ENCODE measurements around the gene PPAT.
"Not testable (repeated sequence)": the region's sequence is repeated elsewhere in the genome, so short reads cannot be mapped to it uniquely, and the experiment has no call there.

PPAT gene

GRCh38 chr4:56460085-56460484 is 24.7 kb upstream of the PPAT start:
- Histone ChIP-seq H3K4me3 (no peak overlapping the region), H3K9me3 (no peaks in the 10 kb centered on the region), H3K36me3 (replicated peaks) (peaks cover 75% of the 10 kb centered on the region), H3K4me1 (peaks cover 13% of the 10 kb centered on the region), H3K27me3 (ENCODE audit: low read depth) (no peaks in the 10 kb centered on the region)
- in situ Hi-C loops (cut with MboI; ENCODE audit: low sequenced_read_pairs) = no loop called here
- no peak for DNase-seq (ENCODE audit: low spot score in 2 of 2)

GRCh38 chr4:56450342-56450741 is 14.9 kb upstream of the PPAT start:
- H3K36me3 ChIP-seq (replicated peaks) = peaks cover 93% of the 10 kb centered on the region
- no peaks in the 10 kb centered on the region for H3K27me3 ChIP-seq (ENCODE audit: low read depth)
- DNase-seq (ENCODE audit: low spot score in 2 of 2) = no peak
- no peaks in the 10 kb centered on the region for H3K4me1 ChIP-seq
- no peak overlapping the region for H3K4me3 ChIP-seq
- in situ Hi-C loops (cut with MboI; ENCODE audit: low sequenced_read_pairs) = no loop called here
- no peaks in the 10 kb centered on the region for H3K9me3 ChIP-seq

- DNase-seq (ENCODE audit: low spot score in 2 of 2); in situ Hi-C loops (cut with MboI; ENCODE audit: low sequenced_read_pairs): not testable (repeated sequence)
- H3K36me3 ChIP-seq (replicated peaks) = peaks cover 91% of the 10 kb centered on the region
Measured at GRCh38 chr4:56449475-56449874, 14.1 kb upstream of the PPAT start.

GRCh38 chr4:56448301-56448700 is 12.9 kb upstream of the PPAT start:
- H3K36me3 ChIP-seq (replicated peaks) = peaks cover 91% of the 10 kb centered on the region

More at GRCh38 chr4:56449475-56449874, 14.1 kb upstream of the PPAT start:
- not testable (repeated sequence) for H3K9me3 ChIP-seq; H3K4me3 ChIP-seq; H3K4me1 ChIP-seq; H3K27me3 ChIP-seq (ENCODE audit: low read depth)

DNA sequence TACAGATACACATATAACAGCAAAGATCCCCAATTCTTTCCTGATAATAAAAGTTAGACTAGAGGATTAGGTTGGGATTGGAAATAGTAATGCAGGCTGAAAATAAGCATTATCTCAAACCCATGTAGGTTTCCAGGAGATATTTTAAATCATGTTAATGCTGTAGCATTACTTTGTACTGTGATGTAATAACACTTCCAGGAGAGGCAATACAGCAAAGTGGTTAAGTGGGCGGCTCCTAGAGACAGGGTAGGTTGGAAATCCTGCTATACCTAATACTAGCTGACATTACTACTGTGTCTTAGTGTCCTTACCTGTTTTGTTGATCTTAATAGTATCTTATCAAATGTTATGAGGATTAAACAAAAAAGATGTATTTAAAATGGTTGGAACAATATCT is 10.3 kb upstream of the PPAT start:
- Histone ChIP-seq H3K36me3 (replicated peaks) (peaks cover 88% of the 10 kb centered on the region), H3K9me3 (no peaks in the 10 kb centered on the region), H3K4me1 (peaks cover 14% of the 10 kb centered on the region), H3K4me3 (no peak overlapping the region), H3K27me3 (ENCODE audit: low read depth) (no peaks in the 10 kb centered on the region)
- DNase-seq (ENCODE audit: low spot score in 2 of 2) = no peak
- in situ Hi-C loops (cut with MboI; ENCODE audit: low sequenced_read_pairs) = no loop called here

More at GRCh38 chr4:56448301-56448700, 12.9 kb upstream of the PPAT start:
- H3K9me3 ChIP-seq = no peaks in the 10 kb centered on the region
- no peaks in the 10 kb centered on the region for H3K27me3 ChIP-seq (ENCODE audit: low read depth)
- in situ Hi-C loops (cut with MboI; ENCODE audit: low sequenced_read_pairs) = no loop called here
- no peaks in the 10 kb centered on the region for H3K4me1 ChIP-seq
- H3K4me3 ChIP-seq = no peak overlapping the region
- DNase-seq (ENCODE audit: low spot score in 2 of 2) = no peak

DNA sequence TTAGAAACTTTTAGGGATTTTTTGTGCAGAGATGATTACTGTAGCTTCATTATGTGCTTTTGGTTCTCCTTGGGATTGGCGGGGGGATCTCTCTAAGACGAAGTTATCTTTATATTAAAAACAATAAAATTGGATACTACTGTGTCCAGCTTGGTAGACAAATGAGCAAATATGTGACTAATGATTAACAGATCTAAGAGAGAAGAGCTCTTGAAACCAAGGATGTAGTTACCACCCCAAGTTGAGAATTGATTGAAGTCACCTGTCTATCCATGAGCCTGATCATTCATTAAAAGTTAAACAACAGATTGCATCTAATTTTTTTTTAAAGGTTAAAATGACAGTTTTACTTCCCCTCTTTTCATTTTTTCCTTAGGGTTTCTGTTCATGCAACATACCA is 9.3 kb upstream of the PPAT start:
- DNase-seq (ENCODE audit: low spot score in 2 of 2) = no peak
- Histone ChIP-seq H3K9me3 (no peaks in the 10 kb centered on the region), H3K4me1 (peaks cover 22% of the 10 kb centered on the region), H3K27me3 (ENCODE audit: low read depth) (no peaks in the 10 kb centered on the region), H3K36me3 (replicated peaks) (peaks cover 82% of the 10 kb centered on the region), H3K4me3 (no peak overlapping the region)
- in situ Hi-C loops (cut with MboI; ENCODE audit: low sequenced_read_pairs) = no loop called here

DNA sequence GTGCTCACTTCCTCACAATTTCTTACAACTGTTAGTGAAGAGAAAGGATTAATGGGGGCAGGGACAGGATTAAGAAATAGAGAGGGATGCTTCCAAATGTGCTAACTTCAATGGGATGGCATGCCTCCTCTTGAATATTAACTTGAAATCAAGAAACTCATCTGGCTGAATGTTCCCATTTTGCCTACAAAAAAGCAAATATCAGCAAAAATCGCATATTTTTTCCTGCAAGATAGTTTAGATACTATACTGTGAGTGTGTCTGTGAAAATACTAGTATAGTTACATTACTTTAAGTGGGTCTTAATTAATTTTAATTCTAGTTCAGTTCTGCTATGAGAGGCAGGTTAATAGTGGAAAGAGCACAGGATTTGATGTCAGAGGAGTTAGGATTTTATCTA is 5.6 kb upstream of the PPAT start:
- Histone ChIP-seq H3K27me3 (ENCODE audit: low read depth) (no peaks in the 10 kb centered on the region), H3K4me3 (no peak overlapping the region), H3K9me3 (no peaks in the 10 kb centered on the region), H3K4me1 (peaks cover 31% of the 10 kb centered on the region), H3K36me3 (replicated peaks) (peaks cover 54% of the 10 kb centered on the region)
- in situ Hi-C loops (cut with MboI; ENCODE audit: low sequenced_read_pairs) = no loop called here
- no peak for DNase-seq (ENCODE audit: low spot score in 2 of 2)

GRCh38 chr4:56438766-56439165 is 3.4 kb upstream of the PPAT start:
- H3K9me3 ChIP-seq = no peaks in the 10 kb centered on the region
- H3K4me3 ChIP-seq = peak overlapping the region; percentile 5; the same call in 1 of the 2 replicates
- peaks cover 31% of the 10 kb centered on the region for H3K4me1 ChIP-seq
- H3K36me3 ChIP-seq (replicated peaks) = peaks cover 36% of the 10 kb centered on the region
- no peaks in the 10 kb centered on the region for H3K27me3 ChIP-seq (ENCODE audit: low read depth)
- in situ Hi-C loops (cut with MboI; ENCODE audit: low sequenced_read_pairs) = no loop called here
- DNase-seq (ENCODE audit: low spot score in 2 of 2) = no peak

- no peaks in the 10 kb centered on the region for H3K27me3 ChIP-seq (ENCODE audit: low read depth)
- H3K4me3 ChIP-seq = peak overlapping the region; percentile 97
- in situ Hi-C loops (cut with MboI; ENCODE audit: low sequenced_read_pairs) = no loop called here
- peaks cover 14% of the 10 kb centered on the region for H3K36me3 ChIP-seq (replicated peaks)
- DNase-seq (ENCODE audit: low spot score in 2 of 2) = peak; percentile 68 to 85
- no peaks in the 10 kb centered on the region for H3K9me3 ChIP-seq
- peaks cover 22% of the 10 kb centered on the region for H3K4me1 ChIP-seq
Measured at GRCh38 chr4:56434599-56435139, 746 bp downstream of the PPAT start.

DNA sequence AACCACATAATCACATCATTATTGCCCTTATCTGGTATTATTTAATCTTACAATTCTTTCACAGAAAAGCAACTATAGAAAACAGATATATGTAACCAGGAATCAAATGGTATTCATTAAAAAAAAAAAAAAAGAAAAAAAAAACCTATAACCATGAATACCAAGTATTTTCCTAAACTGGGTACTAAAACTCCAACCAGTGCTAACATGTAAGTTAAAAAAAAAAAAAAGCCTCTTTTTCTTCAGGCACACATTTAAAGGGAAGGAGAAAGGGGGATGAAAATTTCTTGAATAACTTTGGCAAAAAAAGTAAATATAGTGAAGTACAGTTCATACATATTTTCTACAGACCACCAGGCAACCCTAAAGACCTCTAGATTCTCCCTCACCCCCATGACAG is 2.1 kb downstream of the PPAT start:
- peak overlapping the region; percentile 97 for H3K4me3 ChIP-seq
- no peak for DNase-seq (ENCODE audit: low spot score in 2 of 2)
- in situ Hi-C loops (cut with MboI; ENCODE audit: low sequenced_read_pairs) = no loop called here
- H3K9me3 ChIP-seq = no peaks in the 10 kb centered on the region
- H3K27me3 ChIP-seq (ENCODE audit: low read depth) = no peaks in the 10 kb centered on the region
- H3K4me1 ChIP-seq = peaks cover 16% of the 10 kb centered on the region
- peaks cover 14% of the 10 kb centered on the region for H3K36me3 ChIP-seq (replicated peaks)

DNA sequence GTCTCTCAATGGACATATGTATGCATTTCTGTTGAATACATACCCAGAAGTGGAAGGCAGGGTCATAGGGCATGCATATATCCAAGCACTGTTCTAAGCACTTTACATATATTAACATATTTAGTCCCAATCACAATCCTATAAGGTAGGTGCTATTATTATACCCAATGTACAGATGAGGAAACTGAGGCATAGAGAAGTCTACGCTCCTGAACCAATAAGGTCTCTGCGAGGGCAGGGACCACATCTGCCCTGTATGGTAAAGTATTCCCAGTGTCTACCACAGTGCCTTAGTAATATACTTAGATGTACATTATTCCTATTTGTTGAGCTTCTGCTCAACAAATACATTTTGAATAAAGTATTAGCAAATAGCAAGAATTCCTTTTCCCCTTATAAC is 5.2 kb downstream of the PPAT start:
- no peaks in the 10 kb centered on the region for H3K27me3 ChIP-seq (ENCODE audit: low read depth)
- no peak for DNase-seq (ENCODE audit: low spot score in 2 of 2)
- peaks cover 20% of the 10 kb centered on the region for H3K4me1 ChIP-seq
- peaks cover 8% of the 10 kb centered on the region; the same call in 1 of the 2 replicates for H3K36me3 ChIP-seq (replicated peaks)
- H3K4me3 ChIP-seq = no peak overlapping the region
- in situ Hi-C loops (cut with MboI; ENCODE audit: low sequenced_read_pairs) = no loop called here
- no peaks in the 10 kb centered on the region for H3K9me3 ChIP-seq

DNA sequence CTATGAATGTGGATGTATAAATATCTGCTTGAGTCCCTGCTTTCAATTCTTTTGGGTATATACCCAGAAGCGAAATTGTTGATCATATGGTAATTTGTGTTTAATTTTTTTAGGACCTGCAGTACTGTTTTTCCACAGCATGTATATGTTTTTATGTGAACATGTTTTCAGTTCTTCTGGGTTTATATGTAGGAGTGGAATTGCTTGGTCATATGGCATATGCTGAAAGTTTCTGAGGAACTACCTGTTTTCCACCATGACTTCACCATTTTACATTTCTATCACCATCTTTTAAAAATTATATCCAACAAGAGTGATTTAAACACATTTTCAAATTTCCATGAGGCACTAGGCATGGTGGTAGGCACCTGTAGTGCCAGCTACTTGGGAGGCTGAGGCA is 8.2 kb downstream of the PPAT start:
- no peak for DNase-seq (ENCODE audit: low spot score in 2 of 2)
- no peaks in the 10 kb centered on the region for H3K9me3 ChIP-seq
- no peaks in the 10 kb centered on the region for H3K27me3 ChIP-seq (ENCODE audit: low read depth)
- H3K4me1 ChIP-seq = peaks cover 21% of the 10 kb centered on the region
- no peak overlapping the region for H3K4me3 ChIP-seq
- in situ Hi-C loops (cut with MboI; ENCODE audit: low sequenced_read_pairs) = no loop called here
- H3K36me3 ChIP-seq (replicated peaks) = peaks cover 13% of the 10 kb centered on the region; the same call in 1 of the 2 replicates

DNA sequence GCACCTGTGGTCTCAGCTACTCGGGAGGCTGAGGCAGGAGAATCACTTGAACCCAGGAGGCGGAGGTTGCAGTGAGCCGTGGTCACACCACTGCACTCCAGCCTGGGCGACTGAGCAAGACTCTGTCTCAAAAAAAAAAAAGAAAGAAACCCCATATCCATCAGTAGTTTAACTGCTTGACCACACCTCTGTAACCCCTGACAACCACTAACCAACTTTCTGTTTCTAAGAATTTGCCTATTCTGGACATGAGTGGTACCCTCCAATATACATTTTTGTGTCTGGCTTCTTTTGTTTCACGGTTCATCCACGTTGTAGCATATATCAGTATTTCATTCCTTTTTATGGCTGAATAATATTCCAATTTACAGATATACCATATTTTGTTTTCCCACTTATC is 9.1 kb downstream of the PPAT start:
- peaks cover 12% of the 10 kb centered on the region for H3K4me1 ChIP-seq
- in situ Hi-C loops (cut with MboI; ENCODE audit: low sequenced_read_pairs) = no loop called here
- H3K36me3 ChIP-seq (replicated peaks) = peaks cover 5% of the 10 kb centered on the region; the same call in 1 of the 2 replicates
- no peak for DNase-seq (ENCODE audit: low spot score in 2 of 2)
- no peaks in the 10 kb centered on the region for H3K9me3 ChIP-seq
- no peaks in the 10 kb centered on the region for H3K27me3 ChIP-seq (ENCODE audit: low read depth)
- H3K4me3 ChIP-seq = no peak overlapping the region

DNA sequence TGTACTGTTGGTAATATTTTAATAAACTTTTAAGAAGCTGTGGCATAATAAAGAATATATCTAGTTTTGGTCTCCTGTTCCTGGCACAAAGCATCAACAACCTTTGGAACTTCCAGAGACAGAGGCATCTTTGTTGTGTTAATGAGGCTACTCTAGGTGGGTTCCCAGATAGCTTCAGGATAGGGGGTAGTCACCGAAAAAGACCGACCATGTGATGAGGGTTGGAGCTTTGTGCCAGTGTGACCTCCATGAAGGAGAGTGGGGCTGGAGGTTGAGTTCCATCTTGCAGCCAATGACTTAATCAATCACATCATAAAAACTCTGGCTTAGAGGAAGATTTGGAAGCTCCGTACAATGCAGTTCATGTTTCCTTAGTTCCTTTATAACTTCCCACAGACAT is 9.9 kb downstream of the PPAT start:
- peak in 1 of 2 experiments; percentile 28 for DNase-seq (ENCODE audit: low spot score in 2 of 2)
- no peak overlapping the region for H3K4me3 ChIP-seq
- H3K9me3 ChIP-seq = no peaks in the 10 kb centered on the region
- 0 out of 2 replicates have a peak, but pooled peaks cover 4% of the 10 kb centered on the region for H3K36me3 ChIP-seq (replicated peaks)
- in situ Hi-C loops (cut with MboI; ENCODE audit: low sequenced_read_pairs) = no loop called here
- H3K4me1 ChIP-seq = peaks cover 12% of the 10 kb centered on the region
- H3K27me3 ChIP-seq (ENCODE audit: low read depth) = no peaks in the 10 kb centered on the region

Data from HAP-1 (cell line).